HG02943 (cell line): ENCODE data around the gene PM20D1.
"Not testable (repeated sequence)": the region's sequence is repeated elsewhere in the genome, so short reads cannot be mapped to it uniquely, and the experiment has no call there.

Experiments used
- ATAC-seq: cut with Tn5 transposase; IDR thresholded peaks from one replicate; pipeline ENCODE4 v1.9.1; 2021; ENCODE audit warnings: mild to moderate bottlenecking, low read depth, moderate library complexity; ENCODE audit not compliant: unreplicated experiment

Gene PM20D1

GRCh38 chr1:205849619-205850355, at the start of gene PM20D1:
PM20D1 (minus strand) TSS chr1:205850132; CDS start chr1:205850072, 60 bp downstream.
- peak; percentile 61 for ATAC-seq

- no peak for ATAC-seq
Measured at GRCh38 chr1:205896351-205896750, 46.4 kb upstream of the PM20D1 start.

- ATAC-seq = not testable (repeated sequence)
Measured at GRCh38 chr1:205894119-205894518, 44.2 kb upstream of the PM20D1 start.

GRCh38 chr1:205892175-205892574, 42.2 kb upstream of the PM20D1 start:
- ATAC-seq = not testable (repeated sequence)

- not testable (repeated sequence) for ATAC-seq
Measured at GRCh38 chr1:205891481-205891880, 41.5 kb upstream of the PM20D1 start.

GRCh38 chr1:205890631-205891030, 40.7 kb upstream of the PM20D1 start:
- ATAC-seq = not testable (repeated sequence)

- not testable (repeated sequence) for ATAC-seq
Measured at GRCh38 chr1:205889706-205890105, 39.8 kb upstream of the PM20D1 start.

- not testable (repeated sequence) for ATAC-seq
Measured at GRCh38 chr1:205889006-205889405, 39.1 kb upstream of the PM20D1 start.

GRCh38 chr1:205883792-205884191, 33.9 kb upstream of the PM20D1 start:
- ATAC-seq = no peak

- no peak for ATAC-seq
Measured at GRCh38 chr1:205880923-205881322, 31.0 kb upstream of the PM20D1 start.

- no peak for ATAC-seq
Measured at GRCh38 chr1:205879974-205880373, 30.0 kb upstream of the PM20D1 start.

- no peak for ATAC-seq
Measured at GRCh38 chr1:205878026-205878425, 28.1 kb upstream of the PM20D1 start.

GRCh38 chr1:205873148-205873547, 23.2 kb upstream of the PM20D1 start:
- ATAC-seq = not testable (repeated sequence)

- ATAC-seq = no peak
Measured at GRCh38 chr1:205870236-205870635, 20.3 kb upstream of the PM20D1 start.

GRCh38 chr1:205861540-205861939, 11.6 kb upstream of the PM20D1 start:
- no peak for ATAC-seq

GRCh38 chr1:205858141-205858961, 8.4 kb upstream of the PM20D1 start:
- no peak for ATAC-seq

- not testable (repeated sequence) for ATAC-seq
Measured at GRCh38 chr1:205857501-205857900, 7.6 kb upstream of the PM20D1 start.

- no peak for ATAC-seq
Measured at GRCh38 chr1:205856433-205856832, 6.5 kb upstream of the PM20D1 start.

- ATAC-seq = no peak
Measured at GRCh38 chr1:205852969-205853368, 3.0 kb upstream of the PM20D1 start.

GRCh38 chr1:205851993-205852392, 2.1 kb upstream of the PM20D1 start:
- no peak for ATAC-seq

GRCh38 chr1:205843036-205843859, 6.7 kb downstream of the PM20D1 start:
- no peak for ATAC-seq
